Hippocampal formation (tissue), 2 donors: Measurements from ENCODE around the gene NACAD.
"Not testable (repeated sequence)": the region's sequence is repeated elsewhere in the genome, so short reads cannot be mapped to it uniquely, and the experiment has no call there.

Source experiments
- DNase-seq, 2 donors: peaks; one replicate each; lab custom pipeline; 2025; lab: John Stamatoyannopoulos, UW

Gene NACAD

DNA sequence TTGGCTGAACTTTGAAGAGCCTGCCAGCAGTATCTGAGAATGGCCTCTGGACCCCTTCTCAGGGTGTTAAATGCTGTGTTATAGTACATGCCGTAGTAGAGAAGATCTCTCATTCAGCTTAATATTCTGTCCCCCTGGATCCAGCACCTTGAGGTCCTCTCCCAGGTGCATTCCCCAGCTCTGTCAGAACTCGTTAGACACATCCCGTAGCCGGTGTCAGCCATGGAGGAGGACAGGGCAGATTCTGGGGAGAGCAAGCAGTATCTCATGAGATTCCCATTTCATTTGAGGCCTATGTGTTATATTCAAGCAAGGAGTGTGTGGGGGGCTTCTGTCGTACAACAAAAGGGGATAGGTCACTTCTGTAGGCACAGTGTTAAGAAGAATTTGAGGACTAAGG, 34.8 kb downstream of the NACAD start:
- DNase-seq = no peak

DNA sequence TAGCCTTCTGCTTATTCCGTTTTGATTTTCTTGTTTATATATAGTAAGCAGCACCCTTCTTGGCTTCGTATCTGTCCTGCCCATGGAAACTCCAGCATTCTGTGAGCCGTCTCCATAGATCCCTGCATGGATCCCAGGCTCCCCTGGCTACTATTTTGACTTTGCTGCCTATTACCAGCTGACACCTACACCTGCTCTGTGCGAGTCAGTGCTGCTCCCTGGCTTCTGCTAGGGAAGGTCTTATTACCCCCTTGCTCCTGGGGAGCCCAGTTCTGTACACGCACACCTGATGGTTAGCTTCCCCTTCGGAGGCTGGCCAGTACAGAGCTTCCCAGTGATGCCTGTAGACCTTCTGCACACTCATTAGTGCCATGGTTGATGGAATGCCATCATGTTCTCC, 35.4 kb downstream of the NACAD start:
- no peak for DNase-seq

DNA sequence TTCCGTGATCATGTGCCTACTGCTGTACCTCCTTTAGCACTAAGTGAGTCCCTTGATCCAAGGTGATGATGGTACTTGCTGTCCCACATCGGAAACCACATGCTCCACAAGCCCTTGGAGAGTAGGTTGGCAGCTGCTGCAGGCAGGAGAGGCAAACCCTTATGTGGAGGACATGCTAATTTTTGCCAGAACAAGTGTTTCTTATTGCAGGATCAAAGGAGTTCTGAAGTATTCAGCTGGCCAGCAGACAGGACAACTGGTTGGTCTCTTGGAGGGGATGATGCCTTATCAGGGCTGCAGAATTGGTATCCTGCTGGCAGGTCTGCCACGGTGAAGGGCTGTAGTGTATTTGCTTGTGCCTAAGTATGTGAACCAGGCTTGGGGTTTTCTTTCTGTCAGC, 36.8 kb downstream of the NACAD start:
- no peak for DNase-seq

DNA sequence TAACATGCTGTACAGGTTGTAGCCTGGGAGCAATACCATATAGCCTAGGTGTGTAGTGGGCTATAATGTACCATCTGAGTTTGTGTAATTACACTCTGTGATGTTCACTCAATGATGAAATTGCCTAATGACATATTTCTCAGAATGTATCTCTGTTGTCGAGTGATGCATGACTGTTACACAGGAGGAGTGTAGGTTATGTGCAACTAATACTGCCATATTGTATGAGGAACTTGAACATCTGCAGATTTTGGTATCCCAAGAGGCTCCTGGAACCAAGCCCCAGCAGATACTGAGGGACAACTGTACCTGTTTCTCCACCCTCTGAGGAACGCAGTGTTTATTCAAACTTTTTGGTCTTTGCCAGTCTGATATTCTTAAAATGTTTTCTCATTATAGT, 38.6 kb downstream of the NACAD start:
- DNase-seq = no peak

DNA sequence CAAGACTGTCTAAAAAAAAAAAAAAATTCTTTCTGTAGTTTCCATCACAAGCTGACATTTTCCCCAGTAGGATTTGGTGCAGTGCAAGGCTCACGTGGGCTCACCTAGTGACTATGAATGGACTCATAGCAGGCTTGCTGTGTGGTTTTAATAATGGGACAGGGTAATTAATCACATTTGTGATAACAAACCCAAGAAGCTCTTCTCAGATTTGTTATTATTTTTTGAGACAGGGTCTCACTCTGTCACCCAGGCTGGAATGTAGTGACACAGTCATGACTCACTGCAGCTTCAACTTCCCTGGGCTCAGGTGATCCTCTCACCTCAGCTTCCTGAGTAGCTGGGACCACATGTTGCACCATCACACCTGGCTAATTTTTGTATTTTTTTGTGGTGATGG, 40.0 kb downstream of the NACAD start:
- no peak for DNase-seq

DNA sequence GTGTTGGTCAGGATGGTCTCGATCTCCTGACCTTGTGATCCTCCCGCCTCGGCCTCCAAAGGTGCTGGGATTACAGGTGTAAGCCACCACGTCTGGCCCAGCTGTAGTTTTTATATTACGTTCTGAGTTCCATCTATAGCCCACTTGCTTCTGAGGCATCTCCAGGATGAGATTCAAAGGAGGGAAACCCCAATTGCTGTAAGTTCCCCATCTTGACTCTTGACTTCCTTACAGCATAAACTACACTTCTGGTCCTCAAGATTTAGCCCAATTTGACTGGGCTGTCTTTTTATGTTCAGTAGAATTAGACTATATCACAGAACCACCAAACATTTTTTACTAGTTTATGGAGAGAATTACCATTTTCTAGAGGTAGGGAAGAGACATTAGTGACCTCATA, 44.4 kb downstream of the NACAD start:
- DNase-seq = no peak

DNA sequence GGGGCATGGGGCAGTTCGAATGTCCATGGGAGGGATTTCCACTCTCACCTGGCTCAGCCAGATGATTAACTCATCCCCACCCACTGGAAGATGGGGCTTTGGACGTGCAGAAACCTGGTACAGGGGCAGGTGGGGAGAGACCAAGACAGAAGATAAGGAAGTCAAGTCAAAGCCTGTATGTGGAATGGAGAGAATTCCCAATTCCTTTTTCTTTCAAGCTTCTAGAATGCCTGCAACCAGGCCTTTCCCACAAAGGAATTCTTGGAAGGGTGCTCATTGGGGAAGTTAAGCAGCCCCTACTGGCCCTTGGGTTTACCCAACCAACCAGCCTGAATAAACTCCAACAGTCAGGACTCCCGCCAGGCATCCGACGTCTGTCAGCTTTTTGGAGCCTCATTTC, 49.7 kb downstream of the NACAD start:
- DNase-seq = no peak

DNA sequence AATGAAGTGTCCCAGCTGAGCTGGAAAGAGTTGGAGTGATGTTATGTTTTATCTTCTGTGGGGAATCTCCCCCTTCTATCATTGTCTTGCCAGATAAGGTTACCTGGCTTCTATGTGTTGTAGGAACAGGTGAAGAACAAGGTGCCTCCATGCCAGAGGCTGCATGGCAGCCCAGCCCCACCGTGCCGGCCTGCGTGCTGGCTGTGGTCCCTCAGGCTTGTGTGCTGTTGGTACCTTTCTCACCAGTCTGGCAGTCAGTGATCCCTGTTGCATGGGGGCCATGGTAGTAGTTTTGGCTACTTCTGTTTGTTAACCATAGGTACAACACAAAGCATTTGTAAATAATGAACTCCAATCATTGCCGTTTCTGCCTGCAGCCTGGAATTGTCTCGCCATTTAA, 50.9 kb downstream of the NACAD start:
- DNase-seq = no peak

DNA sequence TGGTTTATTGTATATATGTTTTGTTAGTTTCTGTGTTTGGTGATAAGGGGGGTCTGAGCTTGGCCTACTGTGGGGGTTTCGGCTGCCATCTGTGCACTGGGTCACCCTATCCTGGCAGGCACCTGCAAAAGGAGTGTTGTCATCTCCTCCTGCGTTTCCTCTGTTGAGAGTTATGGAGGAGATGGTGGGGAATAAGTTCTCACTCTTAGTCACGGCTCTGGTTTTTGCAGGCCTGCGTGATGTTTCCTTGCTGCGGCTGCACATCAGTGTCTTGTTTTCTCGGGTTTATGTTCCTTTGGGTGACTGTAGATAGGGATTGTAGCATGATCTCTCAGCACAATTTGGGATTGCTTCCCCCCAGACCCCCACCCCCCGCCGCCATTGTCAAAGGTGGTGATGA, 52.0 kb downstream of the NACAD start:
- no peak for DNase-seq

DNA sequence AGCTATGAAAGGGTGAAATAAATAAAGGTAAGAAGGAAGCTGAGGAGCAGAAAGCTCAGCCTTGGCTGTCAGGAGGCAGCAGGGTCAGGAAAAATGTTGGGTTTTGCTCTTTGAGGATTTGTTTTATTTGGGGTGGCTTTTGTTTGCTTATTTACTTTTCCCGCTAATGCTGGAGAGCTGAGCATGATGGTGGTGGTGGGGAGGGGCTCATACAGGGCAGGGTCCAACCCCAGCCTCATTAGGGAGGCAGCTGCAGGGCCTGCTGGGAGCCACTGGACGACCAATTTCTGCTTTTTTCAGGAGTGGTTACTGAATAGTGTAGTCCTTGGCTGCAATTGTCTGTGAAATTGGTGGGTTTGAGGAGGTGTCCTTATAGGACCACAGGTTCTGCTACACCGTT, 52.5 kb downstream of the NACAD start:
- no peak for DNase-seq

DNA sequence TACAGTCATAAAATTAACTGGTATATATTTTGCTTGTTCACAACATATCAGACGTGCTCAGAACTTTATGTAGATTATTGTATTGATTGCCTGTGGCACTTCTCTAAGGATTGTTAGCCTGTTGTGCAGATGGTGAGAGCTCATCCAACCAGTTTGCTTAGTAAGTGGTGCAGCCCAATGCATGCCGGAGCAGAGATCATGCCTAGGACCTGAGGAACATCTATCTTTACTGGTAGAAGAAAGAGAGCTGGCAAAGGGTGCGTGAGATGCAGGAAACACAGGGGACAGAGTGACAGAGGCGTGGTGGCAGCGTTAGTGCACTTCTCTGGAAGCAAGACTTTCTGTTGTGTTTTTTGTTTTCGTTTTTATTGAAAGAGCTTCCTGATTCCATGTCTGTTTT, 52.9 kb downstream of the NACAD start:
- no peak for DNase-seq

DNA sequence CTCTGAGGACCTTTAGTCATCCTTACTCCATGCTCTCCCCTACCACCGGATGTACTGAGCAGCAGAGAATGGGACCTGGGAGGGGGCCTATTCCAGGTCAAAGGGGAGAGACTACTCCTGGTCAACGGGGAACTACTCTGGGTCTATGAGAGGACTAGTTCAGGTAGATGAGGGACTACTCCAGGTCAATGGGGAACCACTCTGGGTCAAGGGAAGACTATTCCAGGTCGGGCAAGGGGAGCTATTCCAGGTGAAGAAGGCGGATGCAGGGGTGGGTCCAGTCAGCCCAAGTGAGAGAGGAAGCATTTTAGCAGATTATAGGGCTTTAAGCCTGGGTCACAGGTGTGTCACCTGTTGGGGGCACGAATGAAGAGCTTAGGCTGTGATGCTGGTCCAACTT, 53.4 kb downstream of the NACAD start:
- DNase-seq = no peak

DNA sequence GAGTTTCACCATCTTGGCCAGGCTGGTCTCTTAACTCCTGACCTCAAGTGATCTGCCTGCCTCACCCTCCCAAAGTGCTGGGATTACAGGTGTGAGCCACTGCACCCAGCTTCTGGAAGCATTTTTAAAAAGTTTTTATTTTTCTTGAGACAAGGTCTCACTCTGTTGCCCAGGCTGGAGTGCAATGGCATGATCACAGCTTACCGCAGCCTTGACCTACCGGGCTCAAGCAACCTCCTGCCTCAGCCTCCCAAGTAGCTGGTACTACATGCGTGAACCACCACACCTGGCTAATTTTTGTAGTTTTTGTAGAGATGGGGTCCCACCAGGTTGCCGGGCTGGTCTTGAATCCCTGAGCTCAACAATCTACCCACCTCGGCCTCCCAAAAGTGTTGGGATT, 54.1 kb downstream of the NACAD start:
- not testable (repeated sequence) for DNase-seq

DNA sequence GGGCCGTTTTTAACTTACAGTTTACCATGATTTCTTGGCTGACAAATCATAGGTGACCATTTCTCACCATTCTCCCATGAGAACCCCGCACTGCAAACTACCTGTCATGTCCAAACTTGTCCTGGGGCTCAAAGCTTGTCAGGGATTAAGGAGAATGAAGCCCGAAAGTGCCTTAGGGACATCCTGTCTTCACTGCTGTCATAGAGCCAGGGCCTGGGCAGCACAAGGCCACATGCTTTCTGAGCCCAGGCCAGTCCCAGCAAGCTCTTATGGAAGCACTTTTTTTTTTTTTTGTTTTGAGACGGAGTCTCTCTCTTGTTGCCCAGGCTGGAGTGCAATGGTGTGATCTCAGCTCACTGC, 54.9 kb downstream of the NACAD start:
- DNase-seq = no peak

DNA sequence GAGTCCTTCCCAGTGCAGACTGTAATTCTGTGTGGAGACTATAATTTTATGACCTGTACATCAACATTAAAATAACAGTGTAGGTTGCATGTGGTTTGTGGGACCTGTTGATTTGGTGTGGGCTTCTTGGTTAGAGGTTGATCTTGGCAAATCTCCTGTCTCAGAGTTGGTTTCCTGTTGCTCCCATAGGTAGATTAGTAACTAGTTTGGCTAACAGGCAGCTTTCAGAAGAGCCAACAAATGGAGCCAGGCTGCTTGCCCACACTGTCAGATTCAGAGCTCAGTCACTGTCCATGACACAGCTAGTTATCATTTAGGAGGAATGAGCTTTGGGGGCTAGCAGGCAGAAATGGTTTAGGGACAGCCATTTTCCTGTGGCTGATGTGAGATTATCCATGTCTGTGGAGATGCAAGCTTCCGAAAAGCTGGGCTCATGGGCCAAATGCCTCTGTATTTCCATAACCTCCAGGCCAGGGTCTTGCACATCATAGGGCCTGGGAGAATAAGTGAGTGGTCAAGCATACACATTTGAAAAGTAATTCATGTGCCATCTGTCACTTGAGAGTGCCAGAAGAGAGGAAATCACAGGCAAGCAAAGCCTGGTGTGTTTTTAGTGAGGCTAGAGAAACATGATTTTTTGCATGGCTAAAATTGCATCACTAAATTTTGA, 55.4 kb downstream of the NACAD start:
- no peak for DNase-seq

DNA sequence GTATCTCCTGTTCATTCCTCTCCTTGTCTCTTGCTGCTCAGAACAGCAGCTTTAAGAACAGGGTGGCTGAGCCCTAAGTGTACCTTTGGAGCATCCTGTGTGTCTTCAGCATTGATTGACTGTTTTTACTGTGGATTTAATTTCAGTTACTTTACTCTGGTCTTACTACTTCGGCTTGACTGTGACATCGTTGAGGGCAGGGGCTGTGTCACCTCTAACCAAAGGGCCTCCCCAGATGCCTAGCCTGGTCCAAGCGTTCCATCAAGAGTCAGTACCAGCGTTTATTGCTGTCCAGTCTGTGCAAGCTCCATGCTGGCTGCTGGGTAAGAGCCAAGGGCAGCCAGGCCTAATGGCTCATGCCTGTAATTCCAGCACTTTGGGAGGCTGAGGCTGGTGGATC, 56.3 kb downstream of the NACAD start:
- no peak for DNase-seq

DNA sequence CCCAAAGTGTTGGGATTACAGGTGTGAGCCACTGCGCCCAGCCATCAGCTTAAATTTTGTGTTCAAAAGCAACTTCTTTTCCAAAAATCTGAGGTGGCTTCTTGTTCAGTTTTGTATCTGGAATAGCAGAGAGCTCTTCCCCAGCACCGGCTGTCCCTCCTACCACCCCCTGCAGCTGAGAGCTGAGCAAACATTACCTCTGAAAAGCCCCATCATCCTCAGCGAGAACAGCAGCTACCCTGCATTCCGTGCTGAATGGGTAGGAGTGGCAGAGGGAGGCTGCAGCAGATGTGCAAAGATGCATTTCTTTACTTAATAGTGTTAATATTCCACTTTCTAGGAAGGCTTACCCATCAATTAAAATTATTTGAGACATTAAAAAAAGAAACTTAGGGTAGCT, 56.9 kb downstream of the NACAD start:
- no peak for DNase-seq
